Inflammatory macrophage treated with lipopolysaccharide for 4 hours (primary cell): ENCODE results near the gene TES.
"Not testable (repeated sequence)": the region's sequence is repeated elsewhere in the genome, so short reads cannot be mapped to it uniquely, and the experiment has no call there.

ENCODE experiments used
- DNase-seq: peaks from one replicate; pipeline ENCODE4 v3.0.0-alpha.2; 2020

The TES gene, protein sequence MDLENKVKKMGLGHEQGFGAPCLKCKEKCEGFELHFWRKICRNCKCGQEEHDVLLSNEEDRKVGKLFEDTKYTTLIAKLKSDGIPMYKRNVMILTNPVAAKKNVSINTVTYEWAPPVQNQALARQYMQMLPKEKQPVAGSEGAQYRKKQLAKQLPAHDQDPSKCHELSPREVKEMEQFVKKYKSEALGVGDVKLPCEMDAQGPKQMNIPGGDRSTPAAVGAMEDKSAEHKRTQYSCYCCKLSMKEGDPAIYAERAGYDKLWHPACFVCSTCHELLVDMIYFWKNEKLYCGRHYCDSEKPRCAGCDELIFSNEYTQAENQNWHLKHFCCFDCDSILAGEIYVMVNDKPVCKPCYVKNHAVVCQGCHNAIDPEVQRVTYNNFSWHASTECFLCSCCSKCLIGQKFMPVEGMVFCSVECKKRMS

GRCh38 chr7:116210345-116211005, at the start of gene TES:
TSS of gene TES (plus strand) at chr7:116210539. CDS start at chr7:116210708, 169 bp downstream.
- DNase-seq, result peak; percentile 75

DNA sequence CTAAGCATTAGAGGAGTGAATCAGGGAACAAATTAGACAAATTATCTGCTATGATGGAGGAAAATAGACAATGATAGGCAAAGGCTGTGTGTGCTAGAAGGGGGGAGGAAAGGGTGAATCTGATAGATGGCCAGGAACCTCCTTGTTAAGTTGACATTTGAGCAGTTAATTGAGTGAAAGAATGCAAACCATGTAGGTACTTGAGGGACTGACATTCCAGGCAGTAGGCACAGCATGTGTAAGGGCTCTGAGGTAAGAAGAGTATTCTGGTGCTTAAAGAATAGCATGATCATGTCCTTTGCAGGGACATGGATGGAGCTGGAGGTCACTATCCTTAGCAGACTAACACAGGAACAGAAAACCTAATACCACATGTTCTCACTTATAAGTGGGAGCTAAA, 48.6 kb upstream of the TES start:
- no peak for DNase-seq

DNA sequence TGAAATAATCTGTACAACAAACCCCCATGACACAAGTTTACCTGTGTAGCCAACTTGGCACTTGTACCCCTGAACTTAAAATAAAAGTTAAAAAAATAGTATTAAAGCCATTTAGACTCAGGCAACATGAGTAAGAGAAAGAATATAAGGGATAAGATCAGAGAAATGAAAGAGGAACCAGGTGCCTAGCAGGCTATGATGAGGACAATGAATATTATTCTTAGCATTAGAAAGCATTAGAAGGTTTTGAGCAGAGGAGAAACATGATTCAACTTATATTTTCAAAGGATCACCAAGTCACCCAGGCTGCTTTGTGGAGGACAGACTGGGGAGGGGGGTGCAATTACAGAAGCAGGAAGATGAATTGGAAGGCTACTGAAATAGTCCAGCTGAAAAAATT, 48.1 kb upstream of the TES start:
- peak; percentile 45 for DNase-seq

DNA sequence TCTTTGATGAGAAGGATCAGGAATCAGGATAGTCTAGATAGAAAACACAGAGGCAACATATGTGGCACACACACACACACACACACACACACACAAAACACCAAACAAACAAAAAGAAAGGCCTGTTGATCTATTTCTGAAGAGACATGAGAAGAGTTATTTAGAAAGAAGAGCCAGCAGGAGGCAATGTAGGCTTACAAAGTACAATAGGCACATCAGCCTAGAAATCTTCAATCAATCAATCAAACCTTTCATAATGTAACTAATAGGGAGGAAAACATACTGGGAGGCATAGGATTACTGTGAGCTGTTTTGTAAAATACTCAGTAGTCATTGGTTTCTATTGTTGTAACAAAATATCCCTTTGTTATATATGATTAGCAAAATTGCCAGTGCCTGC, 47.3 kb upstream of the TES start:
- peak; percentile 32 for DNase-seq

DNA sequence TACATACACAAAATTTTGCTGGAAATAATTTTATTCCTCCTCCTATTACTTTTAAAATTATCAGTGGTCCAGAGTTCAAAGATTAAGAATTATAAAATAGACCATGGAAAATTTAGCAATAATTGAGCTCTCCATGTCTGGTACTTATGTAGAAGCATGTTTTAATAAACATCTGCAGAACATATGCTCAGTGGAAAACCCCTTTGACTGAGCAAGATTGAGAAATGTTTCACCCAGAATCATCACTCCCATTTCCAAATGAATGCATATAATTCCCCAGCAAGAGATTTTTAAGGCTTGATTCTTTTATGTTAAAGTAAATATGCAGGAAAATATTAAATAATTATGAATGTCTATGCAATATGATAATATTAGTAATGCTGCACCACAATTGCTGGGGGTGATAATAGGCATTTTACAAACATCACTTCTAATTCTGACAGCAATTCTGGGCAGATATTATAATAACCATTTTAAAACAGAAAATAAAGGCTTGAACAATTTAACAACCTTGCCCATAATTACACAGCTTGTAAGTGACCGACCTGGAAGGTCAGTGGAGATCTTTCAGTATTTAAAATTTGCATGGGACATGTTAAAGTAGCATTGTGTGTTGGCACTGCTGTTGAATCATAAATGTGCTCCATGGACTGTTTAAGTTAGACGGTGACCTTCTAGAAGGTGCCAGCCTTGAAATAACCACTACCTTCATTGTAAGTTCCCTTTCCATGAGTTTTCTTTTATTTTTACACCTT, 45.6 kb upstream of the TES start:
- peak; percentile 83 for DNase-seq

GRCh38 chr7:116165717-116166116, 44.6 kb upstream of the TES start:
- peak; percentile 93 for DNase-seq

- peak; percentile 80 for DNase-seq
Observed at GRCh38 chr7:116166156-116166555, 44.2 kb upstream of the TES start.

- DNase-seq, result peak; percentile 28
Observed at GRCh38 chr7:116167177-116167576, 43.2 kb upstream of the TES start.

DNA sequence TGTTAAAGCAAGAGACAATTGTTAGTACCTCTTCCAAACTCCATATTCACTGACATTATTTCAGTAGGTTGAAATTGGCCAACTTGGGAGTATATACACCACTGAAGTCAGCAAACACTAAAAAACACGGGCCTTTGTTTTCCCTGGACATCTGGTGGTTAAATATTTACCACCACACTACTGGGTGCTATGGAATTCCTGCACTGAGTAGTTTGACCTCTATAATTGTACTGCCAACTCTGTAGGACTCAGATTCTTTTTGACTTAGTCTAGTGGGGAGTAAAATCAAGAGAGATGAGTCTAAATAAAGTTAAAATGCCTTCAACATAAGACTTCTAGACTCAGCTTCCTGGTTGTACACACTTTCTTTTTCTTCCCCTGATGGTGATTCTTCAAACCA, 41.3 kb upstream of the TES start:
- no peak for DNase-seq

DNA sequence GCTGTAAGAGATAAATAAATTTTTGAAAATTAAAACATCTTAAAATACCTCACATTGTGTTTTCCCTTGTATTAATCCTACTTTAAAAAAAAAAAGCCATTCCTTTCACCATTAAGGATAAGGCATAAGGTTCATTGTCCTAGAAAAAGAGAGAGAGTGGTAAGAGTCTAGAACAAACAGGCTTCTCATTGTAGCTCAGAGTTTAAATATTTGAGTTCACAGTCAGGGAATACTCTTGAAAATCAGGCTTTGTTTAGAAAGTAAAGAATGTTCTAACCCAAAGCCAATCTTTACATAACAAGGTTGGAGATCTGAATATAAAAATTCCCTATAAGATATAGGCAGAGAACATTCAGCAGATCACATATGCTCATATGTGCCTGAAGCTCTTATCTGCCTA, 40.2 kb upstream of the TES start:
- no peak for DNase-seq

GRCh38 chr7:116171094-116171493, 39.2 kb upstream of the TES start:
- DNase-seq, result no peak

DNA sequence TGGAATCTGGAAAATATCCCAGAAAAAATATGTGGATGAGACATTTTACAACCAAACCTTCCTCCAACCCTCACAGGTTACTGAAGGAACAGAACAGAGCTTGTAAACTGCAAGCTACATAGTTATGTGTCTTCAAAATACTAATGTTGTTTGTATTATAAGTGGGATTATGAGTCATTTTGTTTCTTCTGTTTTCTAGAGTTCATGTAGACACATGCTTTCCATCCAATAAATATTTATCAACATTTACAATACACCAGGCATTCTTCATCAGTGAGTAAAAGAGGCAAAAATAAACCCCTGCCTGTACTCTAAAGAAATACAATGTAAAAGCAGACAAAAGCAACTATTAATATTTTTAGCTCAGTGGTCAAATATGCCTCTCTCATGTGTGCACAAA, 38.0 kb upstream of the TES start:
- no peak for DNase-seq

DNA sequence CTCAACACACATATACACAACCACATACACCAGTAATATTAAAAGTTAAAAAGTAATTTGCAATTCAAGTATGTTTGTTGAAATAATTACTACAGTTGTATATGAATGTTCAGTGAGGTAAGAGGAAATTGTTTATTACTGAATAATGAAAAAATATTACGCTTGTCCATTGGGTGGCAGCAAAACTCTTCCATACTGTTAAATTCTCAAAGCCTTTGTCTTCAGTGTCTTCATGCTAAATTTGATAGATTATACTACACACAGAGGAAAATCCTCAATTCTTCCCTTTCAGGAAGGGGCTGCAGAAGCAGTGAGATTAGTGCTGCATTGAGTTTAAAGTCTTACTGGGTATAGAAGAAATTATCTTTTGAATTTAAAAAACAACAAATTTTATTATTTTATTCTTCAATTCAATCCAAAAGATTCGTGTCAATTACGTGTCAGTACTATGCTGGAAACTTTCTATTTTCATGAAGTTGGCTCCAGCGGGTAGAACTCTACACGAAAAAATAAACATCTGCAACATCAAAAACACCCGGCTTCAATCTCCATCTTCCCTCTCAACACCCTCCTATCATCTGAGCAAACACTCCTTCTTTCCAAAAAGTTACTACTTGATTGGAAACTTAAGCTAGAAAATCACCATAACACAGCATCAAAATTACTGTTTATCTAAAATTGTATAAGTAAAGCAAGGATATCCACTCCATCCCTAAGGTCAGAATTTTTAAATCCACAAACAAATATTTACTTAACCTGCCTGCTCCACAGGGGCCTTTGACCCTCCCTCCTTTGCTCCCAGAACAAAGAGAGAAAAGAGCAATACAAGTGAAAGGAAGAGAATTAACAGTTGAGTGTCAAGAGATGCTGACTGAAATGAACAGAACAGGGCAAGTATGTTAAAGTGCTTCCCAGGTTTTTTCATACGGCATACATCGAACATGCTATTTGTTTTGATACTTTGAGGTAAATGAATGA, 37.0 kb upstream of the TES start:
- DNase-seq, result peak; percentile 62

DNA sequence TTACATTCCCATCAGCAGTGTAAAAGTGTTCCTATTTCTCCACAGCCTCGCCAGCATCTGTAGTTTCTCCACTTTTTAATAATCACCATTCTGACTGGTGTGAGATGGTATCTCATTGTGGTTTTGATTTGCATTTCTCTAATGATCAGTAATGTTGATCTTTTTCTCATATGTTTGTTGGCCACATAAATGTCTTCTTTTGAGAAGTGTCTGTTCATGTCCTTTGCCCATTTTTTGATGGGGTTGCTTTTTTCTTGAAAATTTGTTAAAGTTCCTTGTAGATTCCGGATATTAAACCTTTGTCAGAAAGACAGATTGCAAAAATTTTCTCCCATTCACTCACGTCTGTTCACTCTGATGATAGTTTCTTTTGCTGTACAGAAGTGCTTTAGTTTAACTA, 35.2 kb upstream of the TES start:
- DNase-seq, result not testable (repeated sequence)

- DNase-seq, result no peak
Observed at GRCh38 chr7:116176226-116176625, 34.1 kb upstream of the TES start.

DNA sequence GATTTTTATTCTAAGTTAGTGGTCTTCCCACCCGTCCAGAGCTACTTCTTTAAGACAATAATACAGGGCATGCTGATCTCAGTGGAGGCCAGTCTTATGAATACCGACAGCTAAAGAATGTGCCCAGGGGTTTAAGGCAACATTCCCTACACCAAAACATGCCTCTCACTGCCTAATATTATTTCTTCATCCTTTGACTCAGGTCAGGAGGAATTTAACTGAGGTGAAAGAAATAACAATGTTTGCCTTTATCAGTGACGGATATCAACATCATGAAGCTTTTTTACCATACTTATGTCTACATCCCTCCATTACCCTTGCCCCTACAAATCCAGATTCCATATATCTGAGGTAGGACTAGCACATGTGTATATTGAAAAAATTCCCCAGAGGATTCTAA, 33.3 kb upstream of the TES start:
- no peak for DNase-seq

GRCh38 chr7:116180302-116180701, 30.0 kb upstream of the TES start:
- DNase-seq, result peak; percentile 68

GRCh38 chr7:116182023-116182422, 28.3 kb upstream of the TES start:
- DNase-seq, result no peak

- DNase-seq, result no peak
Observed at GRCh38 chr7:116185450-116185849, 24.9 kb upstream of the TES start.

DNA sequence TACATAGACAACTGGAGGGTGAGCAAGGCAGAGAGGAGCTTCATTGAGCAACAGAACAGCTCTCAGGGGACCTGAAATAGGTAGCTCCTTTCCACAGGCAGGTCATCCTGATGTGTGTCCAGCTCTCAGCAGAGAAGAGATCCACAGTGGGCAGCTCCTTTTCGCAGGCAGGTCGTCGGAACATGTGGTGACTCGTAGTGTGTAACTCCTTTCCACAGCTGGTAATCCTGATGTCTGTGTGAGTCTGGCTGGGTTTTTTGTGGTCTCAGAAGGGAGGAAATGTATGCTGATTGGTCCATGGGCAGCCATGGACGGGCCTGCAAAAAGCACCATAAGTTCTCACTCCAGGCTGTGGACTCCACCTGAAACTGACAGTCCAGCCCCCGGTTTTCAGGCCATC, 24.4 kb upstream of the TES start:
- DNase-seq, result no peak

DNA sequence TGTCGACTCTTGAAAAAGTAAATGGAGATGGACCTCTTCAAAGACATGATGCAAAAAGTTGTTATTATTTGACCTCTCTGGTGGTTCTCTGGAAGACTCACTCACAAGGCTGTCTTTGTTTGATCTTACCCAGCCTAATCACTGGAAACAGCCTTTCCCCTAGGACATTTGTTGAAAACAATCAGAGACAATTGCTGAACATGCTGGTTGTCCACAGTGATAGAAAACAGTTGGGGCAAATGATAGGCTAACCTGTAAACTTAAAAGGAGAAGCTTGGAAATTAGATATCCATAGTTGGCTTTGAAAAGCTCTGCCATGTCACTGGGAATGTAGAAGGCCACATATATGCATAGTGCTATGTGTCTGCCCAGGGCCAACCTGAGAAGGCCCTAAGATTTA, 22.9 kb upstream of the TES start:
- no peak for DNase-seq

GRCh38 chr7:116193329-116194087, 16.8 kb upstream of the TES start:
- no peak for DNase-seq
